IMR-90 (cell line): ENCODE measurements around the gene MS4A4E. TPM values are rescaled to one million over a fixed set of nuclear protein-coding genes. Genes with fewer than 3 reads are reported as not detected.

Experiments used
- ATAC-seq: fragments of 200-7000 bp; cut with Tn5 transposase; 2 replicates; pipeline ENCODE4 v1.9.1; 2020; ENCODE audit warnings: low read depth, mild to moderate bottlenecking, moderate library complexity
- BruUV-seq: library from RNA; stranded (reverse); fragments of 400-500 nt; replicated peaks from 2 replicates; lab custom pipeline; 2021; lab: Mats Ljungman, UMichigan
- CTCF ChIA-PET: fragments of 300-600 bp; formaldehyde crosslinking; extraction: SDS; loops from one replicate; lab custom pipeline; 2021; ENCODE audit warnings: antibody characterized with exemption; lab: Yijun Ruan, JAX
- POLR2A ChIA-PET: fragments of 300-600 bp; sonication (Branson Sonifier 250); formaldehyde crosslinking; loops from one replicate; lab custom pipeline; 2022; ENCODE audit warnings: antibody characterized with exemption; ENCODE audit not compliant: unreplicated experiment; lab: Charles Lee
- DNase-seq: peaks from one replicate; pipeline ENCODE4 v3.0.0; 2013
- H2AFZ ChIP-seq: replicated peaks from 2 replicates; pipeline ENCODE3; 2013; ENCODE audit warnings: low read length, mild to moderate bottlenecking; ENCODE audit not compliant: poor library complexity
- H2AK5ac ChIP-seq: 2 replicates; pipeline ENCODE4 v1.6.1; 2013; ENCODE audit warnings: low read depth, low read length, inconsistent platforms
- H2AK9ac ChIP-seq: replicated peaks from 2 replicates; pipeline ENCODE3; 2013; ENCODE audit warnings: mild to moderate bottlenecking, low read depth, low read length, moderate library complexity; ENCODE audit not compliant: poor library complexity
- H2BK120ac ChIP-seq: 2 replicates; pipeline ENCODE4 v1.6.1; 2013; ENCODE audit warnings: low read depth, low read length, inconsistent platforms
- H2BK15ac ChIP-seq: 3 replicates; pipeline ENCODE4 v1.6.1; 2013; ENCODE audit warnings: low read depth, low read length, inconsistent platforms
- H2BK20ac ChIP-seq: 2 replicates; pipeline ENCODE4 v1.6.1; 2013; ENCODE audit warnings: low read depth, mild to moderate bottlenecking, inconsistent platforms, low read length, moderate library complexity
- H2BK5ac ChIP-seq: 2 replicates; pipeline ENCODE4 v1.6.1; 2013; ENCODE audit warnings: mild to moderate bottlenecking, low read depth, low read length, inconsistent platforms; ENCODE audit not compliant: poor library complexity, severe bottlenecking
- H3K14ac ChIP-seq: replicated peaks from 2 replicates; pipeline ENCODE4 v1.6.1; 2013; ENCODE audit warnings: low read depth, low read length, inconsistent platforms
- H3K18ac ChIP-seq: 2 replicates; pipeline ENCODE4 v1.6.1; 2013; ENCODE audit warnings: low read depth, low read length, control low read depth
- H3K23ac ChIP-seq: 2 replicates; pipeline ENCODE4 v1.6.1; 2013; ENCODE audit warnings: low read depth, low read length, inconsistent platforms
- H3K27ac ChIP-seq: 2 replicates; pipeline ENCODE4 v1.5.1; 2013; ENCODE audit warnings: mild to moderate bottlenecking, control low read depth, low read length; ENCODE audit not compliant: insufficient read depth
- H3K27me3 ChIP-seq: 2 replicates; pipeline ENCODE4 v1.6.1; 2013; ENCODE audit warnings: low read length; ENCODE audit not compliant: control insufficient read depth, insufficient read depth
- H3K36me3 ChIP-seq: 2 replicates; pipeline ENCODE4 v1.6.1; 2013; ENCODE audit warnings: low read length, mixed read lengths; ENCODE audit not compliant: control insufficient read depth, insufficient read depth
- H3K4ac ChIP-seq: 2 replicates; pipeline ENCODE4 v1.6.1; 2013; ENCODE audit warnings: low read depth, low read length, inconsistent platforms
- H3K4me1 ChIP-seq: 2 replicates; pipeline ENCODE4 v1.6.1; 2013; ENCODE audit warnings: low read length, mixed read lengths; ENCODE audit not compliant: control insufficient read depth, insufficient read depth
- H3K4me2 ChIP-seq: 2 replicates; pipeline ENCODE4 v1.6.1; 2013; ENCODE audit warnings: low read depth, mild to moderate bottlenecking, control low read depth, low read length, moderate library complexity
- H3K4me3 ChIP-seq: 2 replicates; pipeline ENCODE4 v1.5.1; 2013; ENCODE audit warnings: low read depth, mild to moderate bottlenecking, control low read depth, low read length, moderate library complexity; ENCODE audit not compliant: insufficient read depth
- H3K56ac ChIP-seq: 2 replicates; pipeline ENCODE4 v1.6.1; 2013; ENCODE audit warnings: low read length, inconsistent platforms; ENCODE audit not compliant: insufficient read depth; ENCODE audit errors: extremely low read depth
- H3K79me1 ChIP-seq, 2 experiments: 2 replicates each; pipeline ENCODE4 v1.6.1; 2013; ENCODE audit warnings: low read length in 2 of 2, inconsistent platforms in 1 of 2, low read depth in 1 of 2
- H3K9ac ChIP-seq: 2 replicates; pipeline ENCODE4 v1.6.1; 2013; ENCODE audit warnings: low read depth, low read length, control low read depth
- H3K9me1 ChIP-seq: 2 replicates; pipeline ENCODE4 v1.6.1; 2013; ENCODE audit warnings: low read length, inconsistent platforms; ENCODE audit not compliant: insufficient read depth
- H3K9me3 ChIP-seq: 2 replicates; pipeline ENCODE4 v1.6.1; 2013; ENCODE audit warnings: low read length; ENCODE audit not compliant: control insufficient read depth, insufficient read depth
- H4K20me1 ChIP-seq: 2 replicates; pipeline ENCODE4 v1.6.1; 2013; ENCODE audit warnings: low read length, inconsistent platforms; ENCODE audit not compliant: insufficient read depth
- H4K5ac ChIP-seq: 2 replicates; pipeline ENCODE4 v1.6.1; 2013; ENCODE audit warnings: mild to moderate bottlenecking, low read depth, low read length, control low read depth
- H4K8ac ChIP-seq, 2 experiments: 2 replicates each; pipeline ENCODE4 v1.6.1; 2013; ENCODE audit warnings: low read depth in 2 of 2, low read length in 2 of 2, control low read depth in 1 of 2, inconsistent platforms in 1 of 2
- H4K91ac ChIP-seq: 2 replicates; pipeline ENCODE4 v1.6.1; 2013; ENCODE audit warnings: low read depth, low read length, inconsistent platforms; ENCODE audit not compliant: insufficient read depth
- RAD21 ChIP-seq: IDR thresholded peaks from 2 replicates; pipeline ENCODE4 v1.6.1; 2012; ENCODE audit warnings: low read length, improper control_type of control experiment
- RFX5 ChIP-seq: IDR thresholded peaks from 2 replicates; pipeline ENCODE4 v1.8.0; 2012; ENCODE audit warnings: low read depth, mild to moderate bottlenecking, low read length, moderate library complexity
- WGBS, 2 experiments: methylation state at CpG; one replicate each; pipeline versions ENCODE4 v1.1.5 to v1.1.7; 2013; ENCODE audit warnings: missing lambda C conversion rate in 2 of 2; ENCODE audit not compliant: insufficient read length in 1 of 2; ENCODE audit errors: extremely low coverage in 2 of 2; 5-methylcytosine and 5-hydroxymethylcytosine counted together
- dilution Hi-C: fragments of 300-500 bp; cut with HindIII; formaldehyde crosslinking; loops from one replicate; pipeline ENCODE4 v1.14.3; 2018; ENCODE audit warnings: low sequenced_read_pairs; ENCODE audit not compliant: unreplicated experiment
- in situ Hi-C: fragments of 300-500 bp; cut with MboI; formaldehyde crosslinking; loops from 3 replicates; pipeline ENCODE4 v1.14.3; 2019; ENCODE audit warnings: low sequenced_read_pairs, inconsistent platforms, mixed read lengths
- intact Hi-C: fragments of 100-400 bp; cut with micrococcal nuclease; formaldehyde crosslinking; loops from 2 replicates; pipeline ENCODE4 v1.10.0; 2022
- polyA plus RNA-seq, 3 experiments: library from polyadenylated mRNA; depleted of rRNA; stranded (reverse); fragments of >200 nt; gene quantifications; 2 replicates each; pipeline ENCODE4 v1.2.3, GENCODE V29; 2012; ENCODE audit warnings: low replicate concordance in 1 of 3
- total RNA-seq: library from RNA; depleted of rRNA; stranded (reverse); fragments of >200 nt; gene quantifications from 2 replicates; pipeline ENCODE4 v1.2.3, GENCODE V29; 2012

MS4A4E gene
- total and polyA plus RNA-seq, 2 of the 4 experiments (the other 2 are of a cell fraction) = not detected

GRCh38 chr11:60222141-60222540, 20.8 kb downstream of the MS4A4E start:
- H3K9me3 ChIP-seq = no peaks in the 10 kb centered on the region; the same call in 1 of the 2 replicates
- no peak overlapping the region for H4K5ac ChIP-seq
- no peaks in the 10 kb centered on the region for H3K36me3 ChIP-seq
- H3K56ac ChIP-seq = no peak overlapping the region
- ATAC-seq = no peak
- no peak overlapping the region for H3K27ac ChIP-seq
- H3K14ac ChIP-seq = no peak overlapping the region
- H4K91ac ChIP-seq = no peak overlapping the region
- DNase-seq = no peak
- POLR2A ChIA-PET = no interaction called here
- no peak overlapping the region for H3K4me3 ChIP-seq
- no peak overlapping the region for H2AFZ ChIP-seq
- CTCF ChIA-PET = no interaction called here
- BruUV-seq = no TSS peak
- no peak overlapping the region for H4K8ac ChIP-seq
- H2BK120ac ChIP-seq = no peak overlapping the region
- no peak overlapping the region for H3K23ac ChIP-seq
- no peak overlapping the region for H3K4me2 ChIP-seq
- no peak overlapping the region for H2AK5ac ChIP-seq
- no peaks in the 10 kb centered on the region for H3K27me3 ChIP-seq
- TF ChIP-seq RAD21 (no peak), RFX5 (no peak)
- no peak overlapping the region for H2BK5ac ChIP-seq
- H3K18ac ChIP-seq = no peak overlapping the region
- WGBS, 2 experiments = no CpG with 5 or more reads among the region's 4 CpGs
- in situ Hi-C loops = no loop called here
- H2AK9ac ChIP-seq = no peak overlapping the region
- H2BK15ac ChIP-seq = no peak overlapping the region
- H3K9ac ChIP-seq = no peak overlapping the region
- no peaks in the 10 kb centered on the region for H3K4me1 ChIP-seq
- intact Hi-C loops = no loop called here
- no peaks in the 10 kb centered on the region for H3K79me1 ChIP-seq
- H3K9me1 ChIP-seq = no peaks in the 10 kb centered on the region
- H2BK20ac ChIP-seq = no peak overlapping the region
- no peak overlapping the region for H3K4ac ChIP-seq
- no peaks in the 10 kb centered on the region for H4K20me1 ChIP-seq
- dilution Hi-C loops = no loop called here
